ENCODE measurements around the gene SUSD3. TPM values are rescaled to one million over a fixed set of nuclear protein-coding genes. Genes with fewer than 3 reads are reported as not detected.
A peak's percentile ranks its signal among the peaks of the same experiment; 100 is the strongest.

The SUSD3 gene
- total RNA-seq, 2 experiments from 2014 or later: 33.9 to 35.6 TPM

GRCh38 chr9:93108291-93109041, 50.0 kb downstream of the SUSD3 start:
- TF ChIP-seq CTCF (IDR thresholded peaks at IDR 0.05): no peak
- Mint-ChIP-seq H3K9me3 (peaks cover 11% of the 10 kb centered on the region), H3K36me3 (ENCODE audit: low read depth) (peaks cover 65% of the 10 kb centered on the region), H3K4me3 (no peak overlapping the region), H3K27ac (peak overlapping the region; percentile 52), H3K27me3 (no peaks in the 10 kb centered on the region), H3K4me1 (ENCODE audit: low read depth) (peaks cover 58% of the 10 kb centered on the region)
- peaks cover 59% of the 10 kb centered on the region for H3K36me3 ChIP-seq (ENCODE audit: insufficient read depth, low read length)
- peaks cover 65% of the 10 kb centered on the region for H3K4me1 ChIP-seq (ENCODE audit: insufficient read depth, low read length)
- intact Hi-C loops (cut with DNase I, micrococcal nuclease): loop anchor here (1.0 to 2.0 kb wide), 4 partner anchors 39 to 458 kb away; no protein-coding TSS in a partner anchor
- peak in 2 of 14 experiments; percentile 39 to 48 for DNase-seq
- ChIA-PET CTCF (interaction anchor here (0.6 to 1.9 kb wide), 21 partner anchors 11 to 194 kb away, joined by 3 to 22 read pairs (median 4); partner anchors contain the start of genes CARD19 and NINJ1), POLR2A (interaction anchor here (0.7 to 3.6 kb wide), 8 partner anchors 12 to 458 kb away, joined by 3 to 26 read pairs (median 4); partner anchors contain the start of genes CARD19 and NINJ1)
- no peak overlapping the region for H3K27ac ChIP-seq (ENCODE audit: low read depth in 1 of 2, low read length in 2 of 2)
- H3K4me3 ChIP-seq (ENCODE audit: low read length): no peak overlapping the region
- no peaks in the 10 kb centered on the region for H3K27me3 ChIP-seq (ENCODE audit: control insufficient read depth in 1 of 2, insufficient read depth in 2 of 2, low read length in 2 of 2)
- peaks cover 0 to 9% of the 10 kb centered on the region in 2 experiments for H3K9me3 ChIP-seq (ENCODE audit: control insufficient read depth in 1 of 2, insufficient read depth in 1 of 2, low read length in 2 of 2)
- no peak for ATAC-seq (ENCODE audit: poor library complexity)

GRCh38 chr9:93110311-93110855, 51.9 kb downstream of the SUSD3 start:
- peaks cover 48% of the 10 kb centered on the region for H3K4me1 Mint-ChIP-seq (ENCODE audit: low read depth)
- intact Hi-C loops (cut with DNase I, micrococcal nuclease): no loop called here
- no peak overlapping the region for H3K4me3 Mint-ChIP-seq
- ChIA-PET CTCF (interaction anchor here (1.9 kb wide), 2 partner anchors 9 to 13 kb away, joined by 13 to 22 read pairs; partner anchors contain the start of gene CARD19), POLR2A (no interaction called here)
- peaks cover 2% of the 10 kb centered on the region for H3K9me3 Mint-ChIP-seq
- no peak for TF ChIP-seq CTCF (IDR thresholded peaks at IDR 0.05)
- H3K27me3 Mint-ChIP-seq: no peaks in the 10 kb centered on the region
- Histone ChIP-seq H3K27ac (ENCODE audit: low read depth in 1 of 2, low read length in 2 of 2) (no peak overlapping the region), H3K4me3 (ENCODE audit: low read length) (no peak overlapping the region), H3K36me3 (ENCODE audit: insufficient read depth, low read length) (peaks cover 66% of the 10 kb centered on the region), H3K27me3 (ENCODE audit: control insufficient read depth in 1 of 2, insufficient read depth in 2 of 2, low read length in 2 of 2) (no peaks in the 10 kb centered on the region), H3K4me1 (ENCODE audit: insufficient read depth, low read length) (peaks cover 77% of the 10 kb centered on the region), H3K9me3 (ENCODE audit: control insufficient read depth in 1 of 2, insufficient read depth in 1 of 2, low read length in 2 of 2) (no peaks in the 10 kb centered on the region)
- no peak overlapping the region for H3K27ac Mint-ChIP-seq
- H3K36me3 Mint-ChIP-seq (ENCODE audit: low read depth): peaks cover 55% of the 10 kb centered on the region
- DNase-seq (no peak), ATAC-seq (ENCODE audit: poor library complexity) (no peak)

- POLR2A ChIA-PET: no interaction called here
- CTCF ChIA-PET: interaction anchor here (1.4 kb wide), 1 partner anchor 107 kb away, joined by 3 read pairs; no protein-coding TSS in a partner anchor
- H3K36me3 ChIP-seq (ENCODE audit: insufficient read depth, low read length): peaks cover 66% of the 10 kb centered on the region
Observed at GRCh38 chr9:93111001-93111370, 52.5 kb downstream of the SUSD3 start.

More at GRCh38 chr9:93111001-93111370, 52.5 kb downstream of the SUSD3 start:
- ATAC-seq (ENCODE audit: poor library complexity) (no peak), DNase-seq (no peak)
- Mint-ChIP-seq H3K27me3 (no peaks in the 10 kb centered on the region), H3K4me3 (no peak overlapping the region), H3K9me3 (no peaks in the 10 kb centered on the region), H3K27ac (no peak overlapping the region), H3K4me1 (ENCODE audit: low read depth) (peaks cover 42% of the 10 kb centered on the region), H3K36me3 (ENCODE audit: low read depth) (peaks cover 49% of the 10 kb centered on the region)
- intact Hi-C loops (cut with DNase I, micrococcal nuclease): no loop called here
- Histone ChIP-seq H3K27ac (ENCODE audit: low read depth in 1 of 2, low read length in 2 of 2) (no peak overlapping the region), H3K9me3 (ENCODE audit: control insufficient read depth in 1 of 2, insufficient read depth in 1 of 2, low read length in 2 of 2) (no peaks in the 10 kb centered on the region), H3K4me1 (ENCODE audit: insufficient read depth, low read length) (peaks cover 74% of the 10 kb centered on the region), H3K27me3 (ENCODE audit: control insufficient read depth in 1 of 2, insufficient read depth in 2 of 2, low read length in 2 of 2) (no peaks in the 10 kb centered on the region), H3K4me3 (ENCODE audit: low read length) (no peak overlapping the region)
- TF ChIP-seq CTCF (IDR thresholded peaks at IDR 0.05): no peak

All from CD4-positive, alpha-beta T cell (primary cell).